ENCODE results near the gene BTG2. TPM values are rescaled to one million over a fixed set of nuclear protein-coding genes. Genes with fewer than 3 reads are reported as not detected.

BTG2 gene
- total RNA-seq, 1 experiment from 2014 or later = 19.4 TPM

DNA sequence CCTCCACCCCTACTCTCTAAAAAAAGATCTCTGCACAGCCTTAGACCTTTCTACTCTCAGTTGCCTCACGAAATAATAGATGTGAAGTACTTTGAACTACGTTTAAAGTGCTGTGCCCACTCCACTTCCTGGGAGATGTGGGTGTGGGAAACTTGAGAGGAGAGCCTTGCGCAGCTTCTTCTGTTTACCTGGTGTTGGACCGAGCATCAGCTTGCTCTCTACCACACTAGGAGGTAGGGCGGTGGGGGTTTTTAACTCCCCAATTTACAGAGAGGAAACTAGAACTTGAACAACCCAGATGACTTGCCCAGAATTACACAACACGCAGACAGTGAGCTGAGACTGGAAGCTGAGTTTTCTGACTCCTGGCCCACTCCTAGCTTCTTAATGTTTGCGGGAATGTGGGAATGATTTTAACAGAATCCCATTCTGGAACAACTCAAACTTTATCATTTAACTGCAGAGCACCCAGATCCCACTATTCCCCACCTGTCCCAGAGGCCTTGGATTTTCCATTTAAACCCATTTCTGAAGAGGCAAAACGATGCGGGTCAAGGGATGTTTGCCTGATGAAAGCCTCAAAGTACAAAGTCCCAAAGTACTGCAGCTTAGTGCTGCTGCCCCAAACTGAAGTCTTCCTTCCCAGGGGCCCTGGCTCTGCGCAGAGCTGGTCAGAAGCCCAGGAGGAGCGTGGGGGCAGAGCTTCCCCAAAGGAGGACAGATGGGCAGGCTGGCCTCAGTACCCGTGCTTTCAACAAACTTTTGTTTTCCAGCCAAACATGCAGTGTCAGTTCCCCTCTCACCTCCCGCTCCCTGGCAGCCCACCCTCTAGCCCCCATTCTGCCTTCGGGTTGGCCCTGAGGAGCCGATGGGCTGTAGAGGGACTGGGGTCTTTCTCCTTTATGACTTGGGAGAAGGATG lies 19.0 kb downstream of the BTG2 start:
- DNase-seq (ENCODE audit: low spot score) = no peak
- ATAC-seq = no peak
- H3K27ac Mint-ChIP-seq = no peak overlapping the region
- no peak overlapping the region for H3K4me3 Mint-ChIP-seq
- POLR2A ChIA-PET = interaction anchor here (0.9 to 3.6 kb wide), 4 partner anchors 17 to 52 kb away, joined by 3 to 37 read pairs (median 5); partner anchors contain the start of gene BTG2
- peaks cover 59% of the 10 kb centered on the region for H3K4me1 Mint-ChIP-seq
- no peak for TF ChIP-seq CREB1 (CRISPR knock-in tag; IDR thresholded peaks at IDR 0.05)
- no peak for TF ChIP-seq GTF2I (CRISPR knock-in tag; conservative IDR thresholded peaks at IDR 0.05)
- TF ChIP-seq NFE2L1 (CRISPR knock-in tag; IDR thresholded peaks at IDR 0.05) = no peak
- TF ChIP-seq TCF7 (CRISPR knock-in tag; IDR thresholded peaks at IDR 0.05; ENCODE audit: low read depth) = no peak
- TF ChIP-seq NFYB (CRISPR knock-in tag; conservative IDR thresholded peaks at IDR 0.05; ENCODE audit: low read depth) = no peak
- no peak for TF ChIP-seq NR3C1 (CRISPR knock-in tag; conservative IDR thresholded peaks at IDR 0.05; ENCODE audit: low read depth)
- no peak for TF ChIP-seq ZNF263 (CRISPR knock-in tag; IDR thresholded peaks at IDR 0.05; ENCODE audit: low read depth)
- TF ChIP-seq, protein P1, sequence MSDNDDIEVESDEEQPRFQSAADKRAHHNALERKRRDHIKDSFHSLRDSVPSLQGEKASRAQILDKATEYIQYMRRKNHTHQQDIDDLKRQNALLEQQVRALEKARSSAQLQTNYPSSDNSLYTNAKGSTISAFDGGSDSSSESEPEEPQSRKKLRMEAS (CRISPR knock-in tag; IDR thresholded peaks at IDR 0.05) = no peak
- no peak for TF ChIP-seq CBFB (CRISPR knock-in tag; IDR thresholded peaks at IDR 0.05; ENCODE audit: low read depth)
- TF ChIP-seq SOX15 (CRISPR knock-in tag; IDR thresholded peaks at IDR 0.05) = no peak
- no peak for TF ChIP-seq KAT7 (CRISPR knock-in tag; IDR thresholded peaks at IDR 0.05; ENCODE audit: borderline replicate concordance)
- peaks cover 80% of the 10 kb centered on the region for H3K27me3 Mint-ChIP-seq (ENCODE audit: low read depth)
- CTCF ChIA-PET = interaction anchor here (0.5 to 5.6 kb wide), 9 partner anchors 8 to 284 kb away, joined by 3 to 99 read pairs (median 6); no protein-coding TSS in a partner anchor
- H3K36me3 Mint-ChIP-seq = no peaks in the 10 kb centered on the region
- H3K9me3 Mint-ChIP-seq = no peaks in the 10 kb centered on the region

DNA sequence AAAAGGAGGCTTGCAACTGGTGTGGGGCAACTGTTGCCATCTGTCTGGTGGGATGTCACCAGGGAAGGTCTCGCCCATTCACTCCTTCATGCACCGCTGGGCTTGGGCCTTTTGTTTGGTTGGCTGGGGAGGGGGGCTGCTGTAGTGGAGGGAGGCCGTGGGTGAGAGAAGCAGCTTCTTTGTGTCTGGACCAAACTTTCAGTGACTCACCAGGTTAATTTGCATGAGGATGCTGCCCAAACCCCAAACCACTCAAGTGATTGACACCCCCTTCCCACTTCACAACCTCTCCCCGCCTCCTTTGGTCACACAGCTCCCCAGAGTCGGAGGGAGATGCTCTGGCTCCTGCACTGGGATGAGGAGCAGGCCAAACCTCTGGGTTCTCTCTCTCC lies 19.7 kb downstream of the BTG2 start:
- H3K4me3 Mint-ChIP-seq = no peak overlapping the region

More for the DNA sequence above, 19.7 kb downstream of the BTG2 start:
- Mint-ChIP-seq H3K27ac (no peak overlapping the region), H3K36me3 (no peaks in the 10 kb centered on the region), H3K4me1 (peaks cover 62% of the 10 kb centered on the region), H3K27me3 (ENCODE audit: low read depth) (peaks cover 77% of the 10 kb centered on the region), H3K9me3 (no peaks in the 10 kb centered on the region)
- no peak for TF ChIP-seq ELF4 (CRISPR knock-in tag; IDR thresholded peaks at IDR 0.05; ENCODE audit: low read depth)
- TF ChIP-seq, protein P2, sequence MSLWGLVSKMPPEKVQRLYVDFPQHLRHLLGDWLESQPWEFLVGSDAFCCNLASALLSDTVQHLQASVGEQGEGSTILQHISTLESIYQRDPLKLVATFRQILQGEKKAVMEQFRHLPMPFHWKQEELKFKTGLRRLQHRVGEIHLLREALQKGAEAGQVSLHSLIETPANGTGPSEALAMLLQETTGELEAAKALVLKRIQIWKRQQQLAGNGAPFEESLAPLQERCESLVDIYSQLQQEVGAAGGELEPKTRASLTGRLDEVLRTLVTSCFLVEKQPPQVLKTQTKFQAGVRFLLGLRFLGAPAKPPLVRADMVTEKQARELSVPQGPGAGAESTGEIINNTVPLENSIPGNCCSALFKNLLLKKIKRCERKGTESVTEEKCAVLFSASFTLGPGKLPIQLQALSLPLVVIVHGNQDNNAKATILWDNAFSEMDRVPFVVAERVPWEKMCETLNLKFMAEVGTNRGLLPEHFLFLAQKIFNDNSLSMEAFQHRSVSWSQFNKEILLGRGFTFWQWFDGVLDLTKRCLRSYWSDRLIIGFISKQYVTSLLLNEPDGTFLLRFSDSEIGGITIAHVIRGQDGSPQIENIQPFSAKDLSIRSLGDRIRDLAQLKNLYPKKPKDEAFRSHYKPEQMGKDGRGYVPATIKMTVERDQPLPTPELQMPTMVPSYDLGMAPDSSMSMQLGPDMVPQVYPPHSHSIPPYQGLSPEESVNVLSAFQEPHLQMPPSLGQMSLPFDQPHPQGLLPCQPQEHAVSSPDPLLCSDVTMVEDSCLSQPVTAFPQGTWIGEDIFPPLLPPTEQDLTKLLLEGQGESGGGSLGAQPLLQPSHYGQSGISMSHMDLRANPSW (CRISPR knock-in tag; conservative IDR thresholded peaks at IDR 0.05; ENCODE audit: low read depth) = no peak
- TF ChIP-seq NFYB (CRISPR knock-in tag; conservative IDR thresholded peaks at IDR 0.05; ENCODE audit: low read depth) = no peak
- no peak for TF ChIP-seq ATF1 (CRISPR knock-in tag; IDR thresholded peaks at IDR 0.05)
- no peak for TF ChIP-seq KAT7 (CRISPR knock-in tag; IDR thresholded peaks at IDR 0.05; ENCODE audit: borderline replicate concordance)
- TF ChIP-seq, protein P3, sequence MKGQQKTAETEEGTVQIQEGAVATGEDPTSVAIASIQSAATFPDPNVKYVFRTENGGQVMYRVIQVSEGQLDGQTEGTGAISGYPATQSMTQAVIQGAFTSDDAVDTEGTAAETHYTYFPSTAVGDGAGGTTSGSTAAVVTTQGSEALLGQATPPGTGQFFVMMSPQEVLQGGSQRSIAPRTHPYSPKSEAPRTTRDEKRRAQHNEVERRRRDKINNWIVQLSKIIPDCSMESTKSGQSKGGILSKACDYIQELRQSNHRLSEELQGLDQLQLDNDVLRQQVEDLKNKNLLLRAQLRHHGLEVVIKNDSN (CRISPR knock-in tag; IDR thresholded peaks at IDR 0.05) = no peak
- TF ChIP-seq ZNF423 (CRISPR knock-in tag; IDR thresholded peaks at IDR 0.05) = no peak
- no peak for TF ChIP-seq ZNF121 (CRISPR knock-in tag; IDR thresholded peaks at IDR 0.05)
- no peak for TF ChIP-seq ZNF416 (CRISPR knock-in tag; IDR thresholded peaks at IDR 0.05)
- no peak for TF ChIP-seq OVOL2 (CRISPR knock-in tag; IDR thresholded peaks at IDR 0.05; ENCODE audit: borderline replicate concordance)
- no peak for TF ChIP-seq FOXK1 (CRISPR knock-in tag; IDR thresholded peaks at IDR 0.05)
- TF ChIP-seq, protein P4, sequence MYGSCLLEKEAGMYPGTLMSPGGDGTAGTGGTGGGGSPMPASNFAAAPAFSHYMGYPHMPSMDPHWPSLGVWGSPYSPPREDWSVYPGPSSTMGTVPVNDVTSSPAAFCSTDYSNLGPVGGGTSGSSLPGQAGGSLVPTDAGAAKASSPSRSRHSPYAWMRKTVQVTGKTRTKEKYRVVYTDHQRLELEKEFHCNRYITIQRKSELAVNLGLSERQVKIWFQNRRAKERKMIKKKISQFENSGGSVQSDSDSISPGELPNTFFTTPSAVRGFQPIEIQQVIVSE (CRISPR knock-in tag; IDR thresholded peaks at IDR 0.05; ENCODE audit: borderline replicate concordance) = no peak
- no peak for TF ChIP-seq ZNF232 (CRISPR knock-in tag; IDR thresholded peaks at IDR 0.05)
- TF ChIP-seq, protein P1 (CRISPR knock-in tag; IDR thresholded peaks at IDR 0.05) = no peak
- TF ChIP-seq ZNF317 (CRISPR knock-in tag; IDR thresholded peaks at IDR 0.05; ENCODE audit: borderline replicate concordance, low read depth) = no peak
- no peak for TF ChIP-seq SOX15 (CRISPR knock-in tag; IDR thresholded peaks at IDR 0.05)
- ChIA-PET POLR2A (interaction anchor here (0.9 to 3.6 kb wide), 4 partner anchors 18 to 52 kb away, joined by 3 to 37 read pairs (median 5); partner anchors contain the start of gene BTG2), CTCF (interaction anchor here (0.5 to 5.6 kb wide), 9 partner anchors 8 to 241 kb away, joined by 3 to 99 read pairs (median 6); no protein-coding TSS in a partner anchor)
- ATAC-seq (no peak), DNase-seq (ENCODE audit: low spot score) (no peak)

All from WTC11 (cell line).